ENCODE data around the gene PROB1. TPM values are rescaled to one million over a fixed set of nuclear protein-coding genes. Genes with fewer than 3 reads are reported as not detected.

PROB1 gene
- total and polyA plus RNA-seq, 2 of the 13 experiments (the other 11 are each of a cell fraction or from before 2014, with no cell fraction given), result 0.69 to 1.1 TPM

- intact Hi-C loops (cut with micrococcal nuclease; ENCODE audit: unreplicated experiment), result no loop called here
- Histone ChIP-seq H3K4me1 (ENCODE audit: insufficient read depth, low read length) (peaks cover 46% of the 10 kb centered on the region), H3K4me3 (replicated peaks in 1 of 3; ENCODE audit: insufficient read depth in 1 of 3, low read depth in 2 of 3, low read length in 3 of 3) (no peak overlapping the region), H3K4me2 (ENCODE audit: low read depth, low read length) (no peak overlapping the region), H3K36me3 (replicated peaks in 1 of 2; ENCODE audit: control insufficient read depth in 1 of 2, insufficient read depth in 2 of 2, low read length in 2 of 2) (no peaks in the 10 kb centered on the region), H3K79me2 (ENCODE audit: insufficient read depth, low read length) (peaks cover 2% of the 10 kb centered on the region), H3K9me3 (ENCODE audit: low read length) (no peaks in the 10 kb centered on the region), H3K9ac (ENCODE audit: insufficient read depth, low read depth, low read length) (no peak overlapping the region), H2AFZ (ENCODE audit: low read length) (no peak overlapping the region), H3K27ac (ENCODE audit: extremely low read length, insufficient read depth, low read length) (no peak overlapping the region), H3K27me3 (ENCODE audit: control insufficient read depth in 1 of 2, insufficient read depth in 2 of 2, low read length in 2 of 2) (no peaks in the 10 kb centered on the region), H4K20me1 (ENCODE audit: insufficient read depth, low read length) (no peaks in the 10 kb centered on the region)
- in situ Hi-C loops (cut with HindIII; ENCODE audit: extremely low pct_ligation_motif_present, low pct_unique_long_range_greater_than_20kb), result no loop called here
- POLR2A ChIA-PET, result no interaction called here
- no peak for TF ChIP-seq ZNF850 (CRISPR knock-in tag; conservative IDR thresholded peaks at IDR 0.05)
- no peak for TF ChIP-seq DZIP1 (CRISPR knock-in tag; IDR thresholded peaks at IDR 0.05)
- no peak for TF ChIP-seq KDM4B (CRISPR knock-in tag; IDR thresholded peaks at IDR 0.05)
- TF ChIP-seq SMAD1 (CRISPR knock-in tag; IDR thresholded peaks at IDR 0.05; ENCODE audit: borderline replicate concordance, low read depth), result no peak
- no peak for TF ChIP-seq RAD21 (CRISPR knock-in tag; IDR thresholded peaks at IDR 0.05)
- no peak for TF ChIP-seq ZNF770 (CRISPR knock-in tag; IDR thresholded peaks at IDR 0.05)
- no peak for TF ChIP-seq REST (IDR thresholded peaks at IDR 0.05; ENCODE audit: borderline replicate concordance in 1 of 2, low read depth in 1 of 2, low read length in 2 of 2)
- TF ChIP-seq ZNF605 (CRISPR knock-in tag; IDR thresholded peaks at IDR 0.05), result no peak
- no peak for TF ChIP-seq CHD2 (IDR thresholded peaks at IDR 0.05; ENCODE audit: low read depth, low read length)
- TF ChIP-seq ETV5 (CRISPR knock-in tag; IDR thresholded peaks at IDR 0.05; ENCODE audit: borderline replicate concordance), result no peak
- TF ChIP-seq ZNF564 (CRISPR knock-in tag; IDR thresholded peaks at IDR 0.05), result no peak
- no peak for TF ChIP-seq ZNF275 (CRISPR knock-in tag; IDR thresholded peaks at IDR 0.05; ENCODE audit: borderline replicate concordance)
- no peak for TF ChIP-seq ZNF652 (CRISPR knock-in tag; IDR thresholded peaks at IDR 0.05; ENCODE audit: borderline replicate concordance, low read depth)
- TF ChIP-seq ZBTB7B (CRISPR knock-in tag; IDR thresholded peaks at IDR 0.05), result no peak
- ATAC-seq, result no peak
- no peak for DNase-seq (ENCODE audit: low spot score)
- no peak for FAIRE-seq
- CTCF ChIA-PET (ENCODE audit: low intra/inter-chr PET ratio, low total read pairs), result no interaction called here
- WGBS (ENCODE audit: low lambda C conversion rate), result 85% methylated on average over 7 of the region's 7 CpGs
- BruUV-seq (replicated peaks), result no TSS peak
Observed at GRCh38 chr5:139408191-139408590, 13.3 kb upstream of the PROB1 start.
